GM21717 (cell line): ENCODE data around the gene CDCA8.

Experiments
- ATAC-seq: cut with Tn5 transposase; IDR thresholded peaks from one replicate; pipeline ENCODE4 v1.9.1; 2021; ENCODE audit warnings: mild to moderate bottlenecking, moderate library complexity; ENCODE audit not compliant: unreplicated experiment

The CDCA8 gene

GRCh38 chr1:37692078-37692833 lies at the start of gene CDCA8:
CDCA8 (plus strand) TSS chr1:37692516; CDS start chr1:37692691, 175 bp downstream.
- peak; percentile 71 for ATAC-seq

DNA sequence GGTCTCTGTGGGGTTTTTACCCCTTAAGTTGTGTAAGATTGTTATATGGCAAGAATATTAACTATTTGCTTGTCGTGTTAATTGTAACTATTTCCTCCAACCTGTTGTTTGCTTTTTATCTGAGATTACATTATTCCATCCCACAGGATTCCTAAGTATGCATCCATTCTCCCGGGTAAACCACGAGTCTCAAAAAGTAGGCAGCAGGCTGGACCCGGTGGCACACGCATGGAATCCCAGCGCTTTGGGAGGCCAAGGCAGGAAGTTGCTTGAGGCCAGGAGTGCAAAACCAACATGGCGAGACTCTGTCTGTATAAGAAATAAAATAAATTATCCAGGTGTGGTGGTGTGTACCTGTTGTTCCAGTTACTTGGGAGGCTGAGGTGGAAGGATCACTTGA lies 45.0 kb upstream of the CDCA8 start:
- ATAC-seq, result no peak

DNA sequence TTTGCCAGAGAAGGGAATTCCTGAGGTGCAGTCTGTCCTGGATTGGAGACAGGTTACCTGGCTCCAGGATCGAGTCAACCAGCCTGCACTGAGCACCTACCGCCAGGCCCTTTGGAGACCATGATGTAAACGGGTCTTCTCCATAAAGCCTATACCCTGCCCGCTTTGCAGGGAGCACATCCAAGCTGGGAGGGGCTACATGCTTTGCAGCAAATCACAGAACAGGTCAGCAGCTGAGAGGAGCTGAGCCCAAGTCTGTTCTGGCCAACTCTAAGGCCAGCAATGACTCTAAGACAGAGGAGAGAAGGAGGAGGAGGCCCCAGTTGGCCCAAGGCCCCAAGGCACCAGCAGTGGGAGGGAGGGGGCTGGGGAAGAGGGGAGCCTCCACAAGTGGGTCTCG lies 42.1 kb upstream of the CDCA8 start:
- ATAC-seq, result no peak

DNA sequence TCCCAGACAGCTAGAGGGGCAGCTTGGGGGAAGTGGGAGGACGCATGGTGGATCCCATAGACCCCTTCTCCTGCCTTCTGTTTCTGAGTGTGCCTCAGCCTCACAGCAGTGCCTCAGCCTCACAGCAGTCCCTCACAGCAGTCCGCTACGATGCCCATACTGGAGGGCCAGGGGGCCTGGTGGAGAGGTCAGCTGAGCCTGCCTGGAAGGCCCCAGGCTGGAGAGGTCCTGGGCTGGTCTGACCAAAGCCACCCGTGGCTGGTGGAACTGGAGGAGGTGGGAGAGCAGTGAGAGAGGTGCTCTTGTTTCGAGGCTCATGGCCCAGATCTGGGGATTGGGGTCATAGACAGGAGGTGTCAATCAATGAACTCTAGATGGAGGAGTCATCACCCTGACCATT lies 41.6 kb upstream of the CDCA8 start:
- no peak for ATAC-seq

- no peak for ATAC-seq
Measured at GRCh38 chr1:37651803-37652202, 40.5 kb upstream of the CDCA8 start.

- ATAC-seq, result no peak
Measured at GRCh38 chr1:37652976-37653375, 39.3 kb upstream of the CDCA8 start.

GRCh38 chr1:37653906-37654305 lies 38.4 kb upstream of the CDCA8 start:
- no peak for ATAC-seq

DNA sequence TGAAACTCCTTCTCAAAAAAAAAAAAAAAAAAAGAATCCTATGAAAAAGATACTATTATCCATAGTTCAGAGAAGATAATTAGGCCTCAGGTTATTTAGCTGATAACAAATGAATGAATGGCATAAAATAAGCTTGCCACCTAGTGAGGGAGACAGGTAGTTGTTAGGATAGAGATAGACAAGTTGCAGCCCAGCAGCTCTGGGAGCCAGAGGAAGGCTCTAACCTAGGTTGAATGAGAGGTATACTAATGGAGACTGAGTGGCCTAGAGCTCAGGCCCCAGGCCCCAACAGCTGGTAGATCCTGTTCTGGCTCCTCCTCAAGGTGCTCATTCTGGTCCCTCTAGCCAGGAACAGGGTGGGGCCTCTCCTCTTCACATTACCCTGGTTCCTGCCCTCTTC lies 37.0 kb upstream of the CDCA8 start:
- ATAC-seq, result no peak

DNA sequence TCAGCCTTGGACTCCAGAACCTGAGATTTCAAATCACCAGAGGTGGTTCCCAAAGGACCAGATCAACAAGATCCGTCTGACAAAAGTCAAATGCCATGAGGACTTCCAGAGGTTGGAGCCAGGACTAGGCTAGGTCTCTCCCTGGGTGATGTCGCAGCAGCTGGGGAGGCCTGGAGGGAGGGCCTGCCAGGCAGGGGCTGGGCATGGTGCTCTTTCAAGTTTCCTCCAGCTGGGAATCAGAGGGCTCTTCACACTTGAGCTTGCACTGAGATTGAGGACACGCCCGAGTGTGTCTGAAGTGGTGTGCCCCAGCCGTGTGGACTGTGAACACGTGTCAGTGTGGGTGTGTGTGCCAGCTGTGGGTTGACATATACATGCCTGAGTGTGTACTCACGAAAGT lies 36.3 kb upstream of the CDCA8 start:
- no peak for ATAC-seq

DNA sequence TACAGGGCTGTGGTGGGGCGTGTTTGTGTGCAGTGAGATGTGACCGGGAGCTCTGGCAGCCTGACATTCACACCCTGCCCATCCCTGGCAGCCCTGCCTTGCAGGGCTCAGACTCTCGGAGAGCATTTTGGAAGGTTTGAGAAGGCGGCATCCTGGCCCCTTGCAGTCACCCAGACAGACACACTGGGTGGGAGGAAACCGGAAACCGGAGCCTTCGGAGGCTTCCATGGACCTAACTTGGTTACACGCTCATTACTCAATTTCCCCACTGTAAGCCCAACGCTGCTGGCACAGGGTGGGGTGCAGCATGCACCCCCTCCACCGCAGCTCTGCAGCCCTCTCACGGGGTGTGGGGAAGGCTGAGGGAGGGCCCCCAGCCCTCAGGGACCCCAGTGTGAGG lies 35.4 kb upstream of the CDCA8 start:
- no peak for ATAC-seq

DNA sequence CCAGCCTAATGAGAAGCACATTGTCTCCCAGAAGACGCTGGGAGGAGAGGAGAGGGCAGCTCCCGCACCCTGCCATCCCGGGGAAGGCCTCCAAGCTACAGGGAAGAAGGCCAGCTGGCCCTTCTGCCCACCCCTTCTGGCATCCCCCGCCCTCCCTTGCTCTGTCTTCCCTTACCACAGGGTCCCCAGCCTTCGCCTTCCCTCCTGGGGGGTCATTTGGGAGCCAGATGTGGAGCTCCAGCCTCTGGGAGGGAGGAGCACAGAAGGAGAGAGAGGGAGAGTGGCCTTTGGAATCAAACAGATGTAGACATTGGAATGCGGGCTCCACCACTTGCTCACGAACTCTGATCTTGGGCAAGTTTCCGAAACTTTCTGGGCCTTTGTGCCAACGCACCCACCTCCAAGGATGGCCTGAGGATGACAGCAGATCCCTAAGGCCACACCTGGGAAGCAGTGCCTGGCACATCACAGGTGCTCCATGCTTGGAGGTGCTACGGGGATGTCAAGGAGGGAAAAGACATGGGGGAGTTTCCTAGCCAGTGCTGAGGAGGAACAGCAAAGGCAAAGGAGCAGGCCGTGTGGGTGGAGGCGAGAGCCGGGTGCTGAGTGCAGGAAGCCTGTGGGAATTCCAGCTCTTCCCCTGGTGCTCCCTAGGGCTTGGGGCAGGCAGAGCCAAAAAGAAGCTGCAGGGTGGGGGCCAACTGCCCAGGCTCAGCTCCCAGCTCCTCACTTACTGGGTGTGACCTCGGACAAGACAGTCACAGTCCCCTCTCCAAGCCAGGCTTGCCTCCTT lies 34.5 kb upstream of the CDCA8 start:
- no peak for ATAC-seq

DNA sequence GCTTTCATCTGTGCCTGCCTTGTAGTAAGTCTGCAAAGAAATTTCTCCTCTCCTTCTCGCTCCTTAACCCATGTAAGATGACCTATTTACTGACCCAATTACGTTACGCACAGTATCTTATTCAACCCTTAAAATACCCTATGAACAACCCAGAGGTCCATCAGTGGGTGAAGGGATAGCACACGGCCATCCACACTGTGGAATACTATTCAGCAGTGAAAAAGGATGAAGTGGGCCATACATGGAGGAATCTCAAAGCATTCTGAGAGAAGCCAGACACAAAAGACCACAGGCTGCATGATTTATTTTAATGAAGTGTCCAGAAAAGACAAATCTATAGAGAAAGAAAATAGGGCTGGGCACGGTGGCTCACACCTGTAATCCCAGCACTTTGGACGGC lies 33.8 kb upstream of the CDCA8 start:
- ATAC-seq, result no peak

GRCh38 chr1:37660664-37661063 lies 31.7 kb upstream of the CDCA8 start:
- ATAC-seq, result no peak

DNA sequence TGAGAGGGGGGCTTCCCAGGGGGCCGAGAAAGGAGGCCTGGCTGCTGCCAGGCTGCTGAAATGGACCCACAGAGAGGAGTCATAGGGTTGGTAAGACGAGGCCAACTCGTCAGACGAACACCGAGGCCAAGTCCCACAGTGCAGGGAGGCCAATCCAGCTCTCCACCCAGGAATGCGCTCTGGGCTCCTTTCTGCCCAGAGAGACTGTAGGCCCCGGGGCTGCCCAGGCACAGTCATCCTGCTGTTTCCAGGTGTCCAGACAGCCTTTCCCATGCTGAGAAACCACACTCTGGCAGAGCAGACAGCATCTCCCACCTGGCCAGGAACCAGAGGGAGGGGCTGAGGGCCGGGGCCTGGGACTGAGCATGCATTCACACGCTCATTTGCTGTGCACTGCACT lies 30.9 kb upstream of the CDCA8 start:
- no peak for ATAC-seq

DNA sequence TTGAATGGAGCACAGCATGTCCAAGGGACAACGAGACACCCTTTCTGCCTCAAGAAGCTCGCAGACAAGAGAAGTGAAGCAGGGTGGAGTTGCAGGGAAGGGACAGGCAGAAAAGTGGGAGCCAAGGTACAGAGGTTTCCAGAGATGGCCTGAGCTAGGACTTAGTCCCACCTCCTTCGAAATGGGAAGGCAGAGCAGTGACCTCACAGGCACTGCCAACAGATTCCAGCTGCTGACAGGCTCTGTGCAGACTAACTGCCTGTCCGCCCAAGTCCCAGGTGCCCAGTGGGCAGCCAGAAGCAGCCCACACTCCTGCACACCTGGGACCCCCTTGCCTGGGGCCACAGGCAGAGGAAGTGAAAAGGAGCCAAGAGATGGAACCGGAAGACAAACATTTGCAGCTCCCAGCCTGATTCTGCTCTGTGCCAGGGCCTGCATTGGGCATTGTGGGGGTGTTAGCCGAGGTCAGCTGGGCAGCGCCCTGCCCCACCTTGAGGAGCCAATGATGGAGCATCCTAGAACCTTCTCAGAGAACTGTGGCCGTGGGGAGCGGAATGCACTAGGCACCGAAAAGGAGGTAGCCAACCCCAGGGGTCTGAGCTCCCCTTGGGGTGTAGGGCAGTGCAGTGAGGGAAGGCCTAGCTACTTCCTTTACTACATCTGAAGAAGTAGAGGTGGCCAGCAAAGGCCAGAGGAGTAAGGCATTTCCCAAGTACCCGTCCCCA lies 30.1 kb upstream of the CDCA8 start:
- ATAC-seq, result no peak

DNA sequence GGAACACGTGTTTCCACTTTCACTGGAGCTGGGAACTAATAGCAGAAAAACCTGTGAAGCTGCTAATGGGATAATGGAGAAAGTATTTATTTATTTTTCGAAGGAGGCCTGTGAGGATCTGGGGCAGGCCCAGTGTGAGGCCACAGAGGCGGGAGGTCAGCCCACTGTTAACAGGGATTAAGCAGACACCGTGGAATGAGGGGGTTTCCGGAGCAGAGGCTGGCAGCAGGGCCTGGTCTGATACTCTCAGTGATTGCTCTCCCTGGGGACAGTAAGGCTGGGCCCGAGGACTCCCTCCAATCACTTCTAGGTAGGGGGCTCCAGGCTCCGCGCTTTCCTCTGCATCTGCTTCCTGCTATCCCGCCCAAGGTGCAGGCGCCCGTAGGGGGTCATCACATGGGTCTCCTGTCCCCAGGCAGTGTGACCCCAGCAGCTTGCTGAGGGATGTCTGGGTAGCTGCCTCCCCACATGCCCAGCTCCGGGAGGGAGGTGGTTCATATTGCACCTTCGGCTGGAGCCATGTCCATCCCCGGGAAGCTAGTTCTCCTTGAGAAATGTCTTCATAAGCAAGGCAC lies 28.8 kb upstream of the CDCA8 start:
- no peak for ATAC-seq

- no peak for ATAC-seq
Measured at GRCh38 chr1:37666241-37666867, 26.0 kb upstream of the CDCA8 start.

DNA sequence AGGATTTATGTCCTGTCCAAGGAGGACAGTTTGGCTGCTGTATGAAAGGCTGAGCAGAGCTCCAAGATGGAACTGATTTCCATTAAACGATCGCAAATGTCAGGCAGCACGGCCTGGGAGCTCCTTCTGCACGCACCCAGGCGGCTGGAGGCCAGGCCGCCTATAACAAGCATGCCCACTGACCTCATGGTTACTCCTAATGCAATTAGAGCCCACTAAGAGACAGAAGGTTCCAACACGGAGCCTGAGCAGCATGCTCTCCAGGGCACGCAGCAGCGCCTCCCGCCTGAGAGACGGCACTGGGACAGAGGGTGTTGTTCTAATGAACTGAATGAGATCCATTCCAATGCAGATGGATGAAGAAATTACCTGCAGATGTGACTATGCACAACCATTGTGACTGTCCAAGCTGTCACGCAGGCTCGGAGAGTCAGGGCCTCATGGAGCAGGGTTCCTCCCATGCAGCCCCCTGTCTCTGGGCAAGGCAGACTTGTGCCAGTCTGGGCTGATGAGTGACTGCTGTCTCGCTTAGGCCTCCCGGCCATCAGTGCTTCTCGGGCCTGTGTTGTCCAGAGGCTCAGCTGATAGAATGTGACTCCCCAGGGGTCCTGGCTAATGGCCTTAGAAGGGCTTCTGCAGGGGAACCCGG lies 25.2 kb upstream of the CDCA8 start:
- ATAC-seq, result no peak

GRCh38 chr1:37670133-37670532 lies 22.2 kb upstream of the CDCA8 start:
- no peak for ATAC-seq

DNA sequence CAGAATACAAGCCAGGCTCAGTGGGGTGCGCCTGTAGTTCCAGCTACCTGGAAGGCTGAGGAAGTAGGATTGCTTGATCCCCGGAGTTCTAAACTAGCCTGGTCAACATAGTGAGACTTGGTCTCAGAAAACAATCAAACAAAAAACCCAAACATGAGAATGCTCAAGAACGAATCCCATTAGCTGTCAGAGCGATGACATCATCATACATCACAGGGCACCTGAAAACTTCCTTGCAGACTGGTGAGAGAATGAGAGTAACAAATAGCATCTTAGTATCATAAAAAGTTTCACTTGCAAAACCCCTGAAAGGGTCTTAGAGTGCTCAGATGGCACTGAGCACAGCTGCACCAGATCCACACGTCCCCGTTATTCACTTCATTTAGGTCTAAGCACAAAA lies 21.1 kb upstream of the CDCA8 start:
- ATAC-seq, result no peak
